GM12865 (cell line): ENCODE data around the gene ZFR.

ENCODE experiments used
- DNase-seq: peaks from one replicate; pipeline ENCODE4 v3.0.0; 2010; ENCODE audit warnings: low read depth
- H3K4me3 ChIP-seq: 2 replicates; pipeline ENCODE4 v1.5.1; 2011; ENCODE audit warnings: mild to moderate bottlenecking, low read depth, low read length, control low read depth
- TF ChIP-seq, protein P1 (sequence below): IDR thresholded peaks from 2 replicates; pipeline ENCODE4 v1.5.1; 2011; ENCODE audit warnings: low read length, control low read depth, low read depth, inconsistent platforms; ENCODE audit not compliant: insufficient read depth; ENCODE audit errors: missing control alignments

The ZFR gene

DNA sequence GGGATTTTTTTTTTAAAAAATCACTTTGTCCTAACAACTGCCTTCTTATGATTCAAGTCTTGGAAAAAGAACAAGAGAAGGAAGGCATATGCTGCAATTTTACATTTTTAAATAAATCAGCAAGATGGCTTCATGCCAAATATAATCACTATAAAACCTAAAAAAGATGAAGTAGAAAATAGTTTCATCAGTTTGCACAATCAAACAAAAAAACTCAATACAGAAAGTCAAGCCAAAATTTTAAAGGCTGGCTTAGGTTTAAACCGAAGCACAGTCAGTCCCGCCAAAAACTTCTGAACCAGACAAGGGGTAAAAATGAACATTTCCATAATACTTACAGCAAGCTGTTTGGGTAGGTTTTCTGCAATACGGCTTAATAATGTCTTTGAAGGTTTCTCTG lies 57.3 kb downstream of the ZFR start:
- H3K4me3 ChIP-seq = no peak overlapping the region
- TF ChIP-seq, protein P1, sequence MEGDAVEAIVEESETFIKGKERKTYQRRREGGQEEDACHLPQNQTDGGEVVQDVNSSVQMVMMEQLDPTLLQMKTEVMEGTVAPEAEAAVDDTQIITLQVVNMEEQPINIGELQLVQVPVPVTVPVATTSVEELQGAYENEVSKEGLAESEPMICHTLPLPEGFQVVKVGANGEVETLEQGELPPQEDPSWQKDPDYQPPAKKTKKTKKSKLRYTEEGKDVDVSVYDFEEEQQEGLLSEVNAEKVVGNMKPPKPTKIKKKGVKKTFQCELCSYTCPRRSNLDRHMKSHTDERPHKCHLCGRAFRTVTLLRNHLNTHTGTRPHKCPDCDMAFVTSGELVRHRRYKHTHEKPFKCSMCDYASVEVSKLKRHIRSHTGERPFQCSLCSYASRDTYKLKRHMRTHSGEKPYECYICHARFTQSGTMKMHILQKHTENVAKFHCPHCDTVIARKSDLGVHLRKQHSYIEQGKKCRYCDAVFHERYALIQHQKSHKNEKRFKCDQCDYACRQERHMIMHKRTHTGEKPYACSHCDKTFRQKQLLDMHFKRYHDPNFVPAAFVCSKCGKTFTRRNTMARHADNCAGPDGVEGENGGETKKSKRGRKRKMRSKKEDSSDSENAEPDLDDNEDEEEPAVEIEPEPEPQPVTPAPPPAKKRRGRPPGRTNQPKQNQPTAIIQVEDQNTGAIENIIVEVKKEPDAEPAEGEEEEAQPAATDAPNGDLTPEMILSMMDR = no peak
- DNase-seq = no peak

DNA sequence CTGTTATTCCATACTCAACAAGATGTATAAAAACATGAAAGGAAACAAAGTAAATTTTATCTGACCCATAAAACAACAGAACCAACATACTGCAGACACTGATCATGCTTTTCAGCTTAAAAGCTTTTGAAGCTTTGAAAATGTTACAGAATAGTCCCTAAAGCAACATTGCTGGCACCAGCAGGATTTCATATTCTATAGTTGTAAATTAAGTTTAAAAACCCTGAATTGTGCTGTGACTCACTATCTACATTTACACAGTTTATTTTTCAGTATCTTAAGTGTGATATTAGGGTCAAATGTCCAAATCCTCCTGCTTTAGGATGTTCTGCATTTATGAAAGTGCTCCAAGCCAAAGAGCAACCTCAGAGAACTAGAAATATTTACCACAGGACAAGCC lies 59.9 kb downstream of the ZFR start:
- DNase-seq = no peak
- no peak overlapping the region for H3K4me3 ChIP-seq
- TF ChIP-seq, protein P1 = no peak

DNA sequence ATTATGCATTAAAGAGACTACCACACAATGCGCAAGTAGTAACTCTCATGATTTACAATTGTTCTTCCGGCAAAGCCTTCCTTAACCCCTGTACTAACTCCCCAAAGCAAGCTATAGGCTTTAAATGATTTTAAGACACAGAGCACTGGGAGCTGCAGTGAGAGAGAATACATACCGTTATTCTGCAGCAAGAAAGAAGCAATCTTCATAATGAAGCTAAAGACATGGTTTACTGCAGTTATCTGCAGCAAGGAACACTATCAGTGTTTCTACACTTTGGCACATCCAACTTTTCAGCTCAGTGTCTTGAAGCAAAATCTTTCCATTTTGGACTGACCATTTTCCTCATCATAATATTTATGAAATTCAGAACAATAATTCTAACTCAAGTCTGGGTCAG lies 61.0 kb downstream of the ZFR start:
- TF ChIP-seq, protein P1 = no peak

DNA sequence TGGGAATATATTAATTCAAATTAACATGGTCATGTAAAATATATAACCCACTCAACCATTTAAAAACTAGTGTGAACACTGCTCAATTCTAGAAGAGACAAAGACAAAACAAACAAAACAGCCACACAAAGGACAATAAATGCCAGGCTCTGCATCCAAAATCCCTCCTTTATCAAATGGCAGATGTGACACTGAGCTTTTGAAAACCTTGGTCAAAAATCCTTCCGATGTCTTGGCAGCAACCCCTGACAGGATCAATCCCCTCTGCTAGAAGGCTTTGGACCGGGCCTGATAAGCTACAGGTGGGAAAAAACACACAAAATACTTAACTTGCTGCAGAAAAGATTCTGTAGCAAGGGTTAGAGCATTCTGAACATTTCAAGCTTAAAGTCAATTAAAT lies 61.5 kb downstream of the ZFR start:
- TF ChIP-seq, protein P1 = no peak
- DNase-seq = no peak
- no peak overlapping the region for H3K4me3 ChIP-seq

More for the DNA sequence above, 61.0 kb downstream of the ZFR start:
- DNase-seq = no peak
- no peak overlapping the region for H3K4me3 ChIP-seq

DNA sequence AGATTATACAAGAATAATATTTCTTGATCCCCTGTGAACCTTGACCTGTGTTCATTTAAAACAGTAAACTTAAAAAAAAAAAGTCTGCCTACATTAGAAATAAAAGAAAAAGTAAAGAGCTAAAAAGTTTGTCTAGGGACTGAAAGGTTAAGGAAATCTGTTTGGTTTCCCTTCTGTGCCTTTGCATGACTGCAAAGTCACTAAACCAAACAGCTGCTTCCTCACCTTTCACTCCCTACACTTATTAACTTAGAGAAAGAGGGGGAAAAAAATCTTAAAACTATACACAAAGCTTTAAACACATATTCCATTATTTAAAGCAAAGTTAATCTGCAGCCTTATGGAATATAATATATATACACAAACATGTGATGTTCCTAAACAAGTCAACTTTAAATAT lies 65.1 kb downstream of the ZFR start:
- TF ChIP-seq, protein P1 = no peak
- no peak for DNase-seq
- no peak overlapping the region for H3K4me3 ChIP-seq

DNA sequence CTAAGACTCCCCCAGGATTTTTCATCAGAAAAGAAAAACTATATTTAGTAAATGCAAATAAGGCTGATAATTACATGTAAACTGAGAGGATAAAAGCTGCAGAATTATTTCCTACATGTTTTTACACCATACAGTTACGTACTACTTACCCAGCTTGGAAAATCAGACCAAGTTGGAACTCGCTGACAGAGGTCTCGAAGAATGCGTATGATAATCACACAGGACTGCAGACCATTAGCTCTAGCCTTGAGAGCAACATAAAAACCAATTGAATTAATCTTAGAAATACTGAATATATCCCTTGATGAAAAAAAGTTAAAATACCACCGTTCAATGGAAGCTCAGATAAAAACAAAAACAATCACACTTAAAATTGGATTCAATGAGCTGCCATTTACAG lies 65.6 kb downstream of the ZFR start:
- H3K4me3 ChIP-seq = no peak overlapping the region
- DNase-seq = no peak
- TF ChIP-seq, protein P1 = no peak

DNA sequence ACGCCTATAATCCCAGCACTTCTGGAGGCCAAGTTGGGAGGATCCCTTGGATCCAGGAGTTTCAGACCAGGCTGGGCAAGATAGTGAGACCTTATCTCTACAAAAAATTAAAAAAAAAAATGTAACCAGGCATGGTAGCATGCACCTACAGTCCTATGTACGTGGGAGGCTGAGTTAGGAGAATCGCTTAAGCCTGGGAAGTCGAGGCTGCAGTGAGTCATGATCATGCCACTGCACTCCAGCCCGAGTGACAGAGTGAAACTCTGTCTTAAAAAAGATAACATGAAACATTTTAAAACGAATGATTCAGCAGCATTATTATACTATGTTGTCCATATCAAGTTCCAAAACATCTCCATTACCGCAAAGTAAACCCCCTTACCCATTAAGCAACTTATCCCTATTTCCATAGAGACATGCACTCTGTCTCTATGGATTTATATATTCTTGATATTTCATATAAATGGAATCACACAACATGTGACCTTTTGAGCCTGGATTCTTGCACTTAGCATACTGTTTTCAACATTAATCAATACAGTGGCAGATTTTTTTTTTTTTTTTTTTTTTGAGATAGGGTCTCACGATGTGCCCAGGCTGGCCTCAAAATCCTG lies 74.9 kb downstream of the ZFR start:
- no peak overlapping the region for H3K4me3 ChIP-seq
- TF ChIP-seq, protein P1 = no peak
- DNase-seq = no peak
